Suppressor macrophage treated with lipopolysaccharide for 1 hour (primary cell): Measurements from ENCODE around the gene ZFP90.
A peak's percentile ranks its signal among the peaks of the same experiment; 100 is the strongest.
"Not testable (repeated sequence)": the region's sequence is repeated elsewhere in the genome, so short reads cannot be mapped to it uniquely, and the experiment has no call there.

ENCODE experiments used
- DNase-seq, 3 donors: peaks; one replicate each; pipeline ENCODE4 v3.0.0-alpha.2; 2020 to 2022

The ZFP90 gene

DNA sequence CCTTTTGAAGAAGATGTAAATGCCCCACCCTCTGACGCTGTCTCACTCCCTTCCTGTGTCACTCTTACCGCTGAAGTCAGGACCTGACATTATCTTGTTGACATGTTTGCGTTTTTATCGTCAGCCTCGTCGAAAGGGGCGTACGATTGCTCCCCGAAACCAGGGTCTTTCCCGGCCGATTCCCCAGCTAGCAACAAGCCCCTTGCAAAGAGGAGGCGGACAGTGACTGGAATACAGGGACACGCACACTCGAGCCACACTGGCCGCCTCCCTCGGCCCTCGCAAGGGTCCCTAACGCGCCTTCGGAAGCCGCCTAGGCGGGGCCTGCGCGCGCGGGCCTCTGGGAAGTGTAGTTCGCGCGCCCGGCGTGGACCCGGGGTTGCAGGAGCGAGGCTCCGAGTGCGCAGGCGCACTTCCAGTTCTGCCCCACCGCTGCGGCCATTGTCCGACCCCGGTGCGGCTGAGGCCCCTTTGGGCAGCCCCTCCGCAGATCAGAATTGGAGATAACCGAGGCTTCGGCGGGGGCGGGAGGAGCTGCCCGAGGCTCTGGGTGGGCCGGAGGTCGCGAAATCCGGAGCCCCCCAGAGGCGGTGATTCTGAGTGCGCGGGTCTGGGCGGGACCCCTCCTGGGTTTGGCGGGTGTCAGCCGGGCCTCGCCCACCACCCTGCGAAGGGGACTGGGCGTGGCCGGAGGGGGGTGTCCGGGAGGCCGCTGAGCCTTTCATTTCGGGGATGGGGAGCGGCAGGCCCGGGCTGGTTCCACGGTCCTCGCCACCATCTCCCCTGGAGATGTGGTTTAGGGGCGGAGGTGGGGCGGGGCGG lies at the start of gene ZFP90:
Gene ZFP90, plus strand, starts transcription at position 412 of the 822 bp plus-strand sequence. CDS start 502 bp downstream, outside the sequence.
- DNase-seq, result peak; percentile 93 to 98 (median 96)

- DNase-seq, result no peak
Observed at GRCh38 chr16:68490358-68490757, 48.7 kb upstream of the ZFP90 start.

GRCh38 chr16:68490829-68491575 lies 48.1 kb upstream of the ZFP90 start:
- DNase-seq, result no peak

- DNase-seq, result no peak
Observed at GRCh38 chr16:68491576-68491950, 47.5 kb upstream of the ZFP90 start.

- DNase-seq, result no peak
Observed at GRCh38 chr16:68492151-68492542, 46.9 kb upstream of the ZFP90 start.

GRCh38 chr16:68492543-68493411 lies 46.3 kb upstream of the ZFP90 start:
- DNase-seq, result no peak

DNA sequence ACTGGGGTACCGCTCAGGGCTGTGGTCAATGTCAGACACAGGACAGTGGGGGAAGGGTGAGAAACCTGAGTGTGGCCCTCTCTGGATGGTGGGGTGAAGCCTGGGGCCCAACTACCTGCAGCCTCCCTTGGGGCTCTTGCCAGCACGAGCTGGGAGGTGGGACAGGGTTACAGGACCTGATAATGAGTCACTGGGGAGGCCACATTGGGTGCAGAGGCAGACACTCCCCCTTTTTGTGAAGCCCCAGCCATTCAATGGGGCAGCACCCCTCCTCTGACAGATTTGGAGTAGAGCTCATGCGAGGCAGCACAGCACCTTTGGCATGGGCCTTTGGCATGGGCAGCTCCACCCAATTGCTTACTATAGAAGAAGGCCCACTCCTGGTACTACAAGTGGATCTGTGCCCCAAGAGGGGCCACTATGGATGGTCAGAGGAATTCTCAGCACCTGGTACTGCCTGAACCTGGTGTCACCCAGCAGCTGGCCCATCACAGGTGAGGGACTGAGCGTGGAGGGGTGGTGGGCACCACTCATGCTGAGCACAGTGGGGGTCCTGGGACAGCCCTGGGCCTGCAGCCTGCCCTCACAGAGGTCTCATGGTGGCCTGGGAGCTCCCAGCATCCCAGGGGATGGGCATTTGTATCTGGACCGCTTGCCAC lies 45.5 kb upstream of the ZFP90 start:
- DNase-seq, result no peak

DNA sequence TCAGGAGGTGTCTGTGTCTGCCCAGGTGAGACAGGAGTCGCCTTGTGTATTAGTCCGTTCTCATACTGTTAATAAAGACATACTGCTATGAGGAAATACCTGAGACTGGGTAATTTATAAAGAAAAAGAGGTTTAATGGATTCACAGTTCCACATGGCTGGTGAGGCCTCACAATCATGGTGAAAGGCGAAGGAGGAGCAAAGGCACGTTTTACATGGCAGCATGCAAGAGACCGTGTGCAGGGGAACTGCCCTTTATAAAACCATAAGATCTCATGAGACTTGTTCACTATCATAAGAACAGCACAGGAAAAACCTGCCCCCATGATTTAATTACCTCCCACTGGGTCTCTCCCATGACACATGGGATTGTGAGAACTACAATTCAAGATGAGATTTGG lies 44.8 kb upstream of the ZFP90 start:
- DNase-seq, result not testable (repeated sequence)

GRCh38 chr16:68496689-68497088 lies 42.4 kb upstream of the ZFP90 start:
- DNase-seq, result no peak

GRCh38 chr16:68499006-68499405 lies 40.1 kb upstream of the ZFP90 start:
- DNase-seq, result no peak

- DNase-seq, result peak; percentile 40 to 52 (median 43)
Observed at GRCh38 chr16:68503334-68503733, 35.8 kb upstream of the ZFP90 start.

GRCh38 chr16:68504066-68504465 lies 35.0 kb upstream of the ZFP90 start:
- no peak for DNase-seq

DNA sequence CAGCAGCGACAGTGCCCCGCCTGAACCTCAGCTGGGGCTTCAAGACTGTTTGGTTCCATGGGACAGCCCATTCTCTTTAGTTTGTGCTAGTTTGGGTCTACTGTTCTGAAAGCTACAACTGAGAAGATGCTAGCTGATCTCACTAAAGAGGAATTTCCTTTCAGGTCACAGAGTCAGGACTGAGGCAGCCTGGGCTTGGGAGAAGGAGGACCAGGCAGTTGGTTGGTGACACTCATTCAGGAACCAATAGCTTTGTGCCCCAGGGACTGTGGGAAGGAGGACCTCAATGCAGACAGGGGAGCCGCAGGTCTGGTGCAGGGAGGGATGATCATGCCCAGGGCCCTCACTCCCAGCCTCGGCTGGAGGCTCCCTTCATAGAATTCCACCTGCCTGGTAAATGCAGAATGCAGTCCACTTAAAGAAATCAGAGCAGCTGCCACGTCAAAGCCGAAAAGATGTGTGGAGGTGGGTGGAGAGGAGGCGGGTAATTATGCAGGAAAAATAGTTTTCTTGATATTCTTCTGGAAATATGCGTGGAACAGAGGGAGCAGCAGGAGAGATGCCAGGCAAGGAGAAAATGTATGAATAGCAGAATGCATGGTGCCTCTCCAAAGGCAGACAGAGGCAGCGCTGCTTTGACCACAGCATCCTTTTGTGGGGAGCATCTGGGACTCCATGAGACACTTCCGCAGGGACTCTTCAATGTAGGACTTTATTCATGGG lies 32.6 kb upstream of the ZFP90 start:
- no peak for DNase-seq

GRCh38 chr16:68508013-68508412 lies 31.1 kb upstream of the ZFP90 start:
- DNase-seq, result no peak

GRCh38 chr16:68508641-68509240 lies 30.4 kb upstream of the ZFP90 start:
- DNase-seq, result no peak

DNA sequence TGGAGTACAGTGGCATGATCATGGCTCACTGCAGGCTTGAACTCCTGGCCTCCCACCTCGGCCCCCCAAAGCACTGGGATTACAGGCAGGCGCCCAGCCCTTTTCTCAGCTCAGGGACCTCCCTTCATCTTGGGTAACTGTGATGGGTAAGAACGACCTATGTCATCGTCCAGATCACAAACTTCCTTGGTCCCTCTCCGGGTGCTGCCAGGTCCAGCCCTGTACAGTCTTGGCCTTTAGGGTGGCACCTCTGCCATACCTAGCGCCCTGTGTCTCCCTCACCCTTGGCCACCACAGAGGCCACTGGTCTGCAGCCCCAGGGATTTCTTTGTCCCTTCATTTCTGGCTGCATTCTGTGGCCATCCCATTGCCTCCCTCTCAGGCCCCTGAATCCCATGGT lies 29.7 kb upstream of the ZFP90 start:
- DNase-seq, result peak in 1 of 3 donors; percentile 16

DNA sequence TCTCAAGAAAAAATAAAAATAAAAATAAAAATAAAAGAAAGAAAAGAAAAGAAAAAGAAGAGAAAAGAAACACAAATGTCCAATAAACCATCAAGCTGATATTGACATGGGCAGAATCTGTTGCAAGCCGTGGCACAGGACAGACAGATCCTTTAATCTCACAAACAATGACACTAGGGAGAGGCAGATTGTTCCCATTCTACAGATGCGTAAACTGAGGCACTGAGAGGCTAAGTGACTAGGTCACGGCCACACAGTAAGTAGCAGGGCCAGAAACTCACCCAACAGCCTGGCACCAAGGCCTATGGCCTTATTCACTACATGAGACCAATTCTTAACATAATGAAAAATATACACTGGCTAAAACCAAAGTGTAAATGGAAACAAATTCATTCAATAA lies 28.3 kb upstream of the ZFP90 start:
- DNase-seq, result no peak

DNA sequence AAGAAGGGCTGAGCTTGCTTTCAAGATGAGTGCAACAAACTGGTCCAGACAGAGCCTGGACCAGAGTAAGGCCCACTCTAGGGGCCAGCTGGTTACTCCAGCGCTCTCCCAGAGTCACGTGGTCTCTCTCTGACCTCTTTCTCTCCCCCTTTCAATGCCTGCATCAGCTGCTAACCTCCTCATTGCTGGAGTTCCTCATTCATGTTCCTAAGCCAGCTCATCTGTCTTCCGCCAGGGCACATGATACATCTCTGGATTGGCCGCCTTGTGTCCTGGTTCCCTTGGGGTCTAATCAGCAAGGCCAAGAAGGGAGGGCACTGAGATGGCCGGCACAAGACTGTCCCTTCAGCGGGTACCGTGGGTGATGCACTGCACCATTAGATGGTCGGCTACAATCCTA lies 26.9 kb upstream of the ZFP90 start:
- DNase-seq, result peak; percentile 41 to 68 (median 46)

GRCh38 chr16:68512742-68513141 lies 26.3 kb upstream of the ZFP90 start:
- DNase-seq, result no peak

- DNase-seq, result no peak
Observed at GRCh38 chr16:68514511-68514910, 24.6 kb upstream of the ZFP90 start.

DNA sequence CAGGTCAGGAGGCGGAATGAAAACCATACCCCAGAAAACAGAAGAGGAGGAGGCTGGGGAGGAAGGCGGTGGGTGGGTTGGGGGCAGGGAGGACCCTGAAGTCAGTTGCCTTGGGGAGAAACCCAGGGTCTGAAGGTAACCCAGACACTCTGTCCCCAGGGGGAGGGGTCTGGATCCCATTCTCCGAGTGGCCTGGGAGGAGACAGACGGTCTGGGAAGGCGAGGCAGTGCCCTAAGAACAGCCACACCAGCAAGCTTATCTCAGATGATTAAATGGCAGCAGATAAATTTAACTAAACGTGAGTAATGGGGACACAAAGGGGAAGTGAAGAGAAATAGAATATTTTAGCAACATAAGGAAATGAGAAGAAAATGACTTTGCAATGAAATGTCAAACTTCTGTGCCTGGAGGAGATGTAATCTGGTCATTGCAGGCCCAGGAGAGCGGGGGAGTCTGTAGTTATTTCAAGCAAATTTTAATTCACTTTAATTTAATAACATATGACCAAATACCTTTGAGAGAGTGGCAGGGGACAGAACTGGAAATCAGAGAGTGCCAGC lies 21.4 kb upstream of the ZFP90 start:
- DNase-seq, result peak; percentile 15 to 66 (median 62)
